ENCODE results near the gene CFD.

- TF ChIP-seq, protein P1, sequence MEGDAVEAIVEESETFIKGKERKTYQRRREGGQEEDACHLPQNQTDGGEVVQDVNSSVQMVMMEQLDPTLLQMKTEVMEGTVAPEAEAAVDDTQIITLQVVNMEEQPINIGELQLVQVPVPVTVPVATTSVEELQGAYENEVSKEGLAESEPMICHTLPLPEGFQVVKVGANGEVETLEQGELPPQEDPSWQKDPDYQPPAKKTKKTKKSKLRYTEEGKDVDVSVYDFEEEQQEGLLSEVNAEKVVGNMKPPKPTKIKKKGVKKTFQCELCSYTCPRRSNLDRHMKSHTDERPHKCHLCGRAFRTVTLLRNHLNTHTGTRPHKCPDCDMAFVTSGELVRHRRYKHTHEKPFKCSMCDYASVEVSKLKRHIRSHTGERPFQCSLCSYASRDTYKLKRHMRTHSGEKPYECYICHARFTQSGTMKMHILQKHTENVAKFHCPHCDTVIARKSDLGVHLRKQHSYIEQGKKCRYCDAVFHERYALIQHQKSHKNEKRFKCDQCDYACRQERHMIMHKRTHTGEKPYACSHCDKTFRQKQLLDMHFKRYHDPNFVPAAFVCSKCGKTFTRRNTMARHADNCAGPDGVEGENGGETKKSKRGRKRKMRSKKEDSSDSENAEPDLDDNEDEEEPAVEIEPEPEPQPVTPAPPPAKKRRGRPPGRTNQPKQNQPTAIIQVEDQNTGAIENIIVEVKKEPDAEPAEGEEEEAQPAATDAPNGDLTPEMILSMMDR (conservative IDR thresholded peaks at IDR 0.05) = no peak
- TF ChIP-seq EZH2 (IDR thresholded peaks at IDR 0.05; ENCODE audit: low read depth) = no peak
Measured at GRCh38 chr19:827314-827709, 32.2 kb upstream of the CFD start.
